ENCODE data around the gene KSR2.
"Not testable (repeated sequence)": the region's sequence is repeated elsewhere in the genome, so short reads cannot be mapped to it uniquely, and the experiment has no call there.

The KSR2 gene

GRCh38 chr12:117742721-117743120, 226.1 kb downstream of the KSR2 start:
- no peak for DNase-seq

- DNase-seq = no peak
Observed at GRCh38 chr12:117738233-117738632, 230.6 kb downstream of the KSR2 start.

- DNase-seq = no peak
Observed at GRCh38 chr12:117733549-117733805, 235.3 kb downstream of the KSR2 start.

GRCh38 chr12:117732761-117733548, 235.8 kb downstream of the KSR2 start:
- DNase-seq = no peak

GRCh38 chr12:117731131-117731530, 237.7 kb downstream of the KSR2 start:
- not testable (repeated sequence) for DNase-seq

GRCh38 chr12:117727301-117727700, 241.5 kb downstream of the KSR2 start:
- no peak for DNase-seq

- DNase-seq = no peak
Observed at GRCh38 chr12:117724543-117724942, 244.2 kb downstream of the KSR2 start.

- no peak for DNase-seq
Observed at GRCh38 chr12:117718559-117718958, 250.2 kb downstream of the KSR2 start.

GRCh38 chr12:117718141-117718540, 250.6 kb downstream of the KSR2 start:
- DNase-seq = no peak

GRCh38 chr12:117714203-117714602, 254.6 kb downstream of the KSR2 start:
- no peak for DNase-seq

- DNase-seq = no peak
Observed at GRCh38 chr12:117710121-117710520, 258.7 kb downstream of the KSR2 start.

- DNase-seq = no peak
Observed at GRCh38 chr12:117707861-117708260, 260.9 kb downstream of the KSR2 start.

GRCh38 chr12:117703584-117703983, 265.2 kb downstream of the KSR2 start:
- DNase-seq = no peak

GRCh38 chr12:117702741-117703140, 266.0 kb downstream of the KSR2 start:
- no peak for DNase-seq

- no peak for DNase-seq
Observed at GRCh38 chr12:117699575-117699974, 269.2 kb downstream of the KSR2 start.

GRCh38 chr12:117699118-117699517, 269.7 kb downstream of the KSR2 start:
- no peak for DNase-seq

- DNase-seq = no peak
Observed at GRCh38 chr12:117695956-117696355, 272.8 kb downstream of the KSR2 start.

- DNase-seq = no peak
Observed at GRCh38 chr12:117692512-117692911, 276.3 kb downstream of the KSR2 start.

- DNase-seq = no peak
Observed at GRCh38 chr12:117689857-117690256, 278.9 kb downstream of the KSR2 start.

- no peak for DNase-seq
Observed at GRCh38 chr12:117688446-117688845, 280.3 kb downstream of the KSR2 start.

GRCh38 chr12:117686911-117687377, 281.8 kb downstream of the KSR2 start:
- DNase-seq = no peak

GRCh38 chr12:117686210-117686609, 282.6 kb downstream of the KSR2 start:
- DNase-seq = no peak

- DNase-seq = no peak
Observed at GRCh38 chr12:117685110-117685926, 283.5 kb downstream of the KSR2 start.

- no peak for DNase-seq
Observed at GRCh38 chr12:117684471-117684870, 284.3 kb downstream of the KSR2 start.

All from stimulated activated CD4-positive, alpha-beta T cell treated with anti-CD3 and anti-CD28 coated beads, Interleukin-12 subunit alpha, Interleukin-12 subunit beta, amount 100 ng/mL, for 4 hours (primary cell).